H4 (cell line): ENCODE measurements around the gene COBLL1. TPM values are rescaled to one million over a fixed set of nuclear protein-coding genes. Genes with fewer than 3 reads are reported as not detected.
"Not testable (repeated sequence)": the region's sequence is repeated elsewhere in the genome, so short reads cannot be mapped to it uniquely, and the experiment has no call there.

Experiments
- DNase-seq: peaks from one replicate; pipeline ENCODE4 v3.0.0-alpha.2; 2015; ENCODE audit warnings: low spot score
- total RNA-seq: library from RNA; depleted of rRNA; stranded (reverse); fragments of >200 nt; shearing (Covaris generic); gene quantifications from 2 replicates; pipeline ENCODE4 v1.2.3, GENCODE V29; 2014

Gene COBLL1
- total RNA-seq, 1 experiment from 2014 or later: 15.8 TPM

DNA sequence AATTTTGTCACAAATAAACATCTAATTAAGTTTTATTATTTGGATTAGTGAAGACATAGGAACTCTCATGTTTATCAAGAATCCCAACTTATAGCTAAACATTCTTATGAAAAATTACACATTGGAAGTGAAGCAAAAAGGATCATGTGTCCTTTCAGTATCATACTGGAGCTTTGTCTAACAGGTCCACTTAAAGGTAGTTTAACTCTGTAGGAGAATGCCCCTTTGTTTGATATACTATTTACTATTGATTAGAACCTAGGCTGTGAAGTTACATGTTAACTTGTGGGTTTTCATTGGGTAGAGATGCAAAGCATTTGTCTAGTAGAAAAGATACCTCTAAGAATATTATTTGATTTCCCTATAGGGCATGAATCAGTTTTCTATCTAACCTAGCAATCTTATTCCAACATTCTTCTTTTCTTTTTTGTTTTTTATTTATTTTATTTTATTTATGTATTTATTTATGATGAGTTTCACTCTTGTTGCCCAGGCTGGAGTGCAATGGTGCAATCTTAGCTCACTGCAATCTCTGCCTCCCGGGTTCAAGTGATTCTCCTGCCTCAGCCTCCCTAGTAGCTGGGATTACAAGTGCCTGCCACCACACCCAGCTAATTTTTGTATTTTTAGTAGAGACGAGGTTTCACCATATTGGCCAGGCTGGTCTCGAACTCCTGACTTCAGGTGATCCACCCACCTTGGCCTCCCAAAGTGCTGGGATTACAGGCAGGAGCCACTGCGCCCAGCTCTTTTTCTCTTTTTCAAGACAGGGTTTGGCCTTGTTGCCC, 18.5 kb upstream of the COBLL1 start:
- not testable (repeated sequence) for DNase-seq

DNA sequence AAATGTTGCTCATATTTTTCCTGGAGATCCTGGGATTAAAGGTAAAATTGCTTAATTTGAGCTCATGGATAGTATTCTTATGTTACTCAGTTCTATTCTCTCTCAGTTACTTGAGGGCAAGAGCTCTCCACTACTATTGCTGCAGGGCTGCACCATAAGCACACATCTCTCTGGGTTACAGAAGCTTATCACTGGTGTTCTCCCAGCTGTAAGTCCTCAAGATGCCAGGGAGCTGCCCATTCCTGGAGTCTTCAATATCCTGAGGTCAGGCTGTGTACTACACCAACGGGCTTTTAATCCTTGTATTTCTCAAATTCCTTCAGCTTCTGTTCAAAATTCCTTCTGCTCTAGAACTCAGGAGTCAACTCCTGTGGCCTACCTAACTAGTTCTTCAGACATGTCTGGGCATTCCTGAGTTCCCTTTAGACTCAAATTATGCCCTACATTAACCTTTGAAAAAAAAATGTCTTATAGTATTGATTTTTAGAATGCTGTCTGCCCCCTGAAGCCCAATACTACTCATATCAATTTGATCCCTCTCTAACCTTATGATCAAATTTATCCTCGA, 17.7 kb upstream of the COBLL1 start:
- no peak for DNase-seq

DNA sequence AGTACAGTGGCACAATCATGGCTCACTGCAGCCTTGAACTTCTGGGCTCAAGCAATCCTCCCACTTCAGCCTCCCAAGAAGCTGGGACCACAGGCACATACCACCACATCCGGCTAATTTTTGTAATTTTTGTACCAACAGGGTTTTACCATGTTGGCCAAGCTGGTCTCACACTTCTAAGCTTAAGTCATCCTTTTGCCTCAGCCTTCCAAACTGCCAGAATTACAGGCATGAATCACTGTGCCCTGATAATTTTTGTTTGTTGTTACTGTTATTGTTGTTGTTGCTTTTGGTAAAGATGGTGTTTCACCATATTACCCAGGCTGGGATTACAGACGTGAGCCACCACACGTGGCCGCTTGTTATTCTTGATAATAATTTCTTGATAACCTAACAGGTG, 10.5 kb upstream of the COBLL1 start:
- DNase-seq: no peak

DNA sequence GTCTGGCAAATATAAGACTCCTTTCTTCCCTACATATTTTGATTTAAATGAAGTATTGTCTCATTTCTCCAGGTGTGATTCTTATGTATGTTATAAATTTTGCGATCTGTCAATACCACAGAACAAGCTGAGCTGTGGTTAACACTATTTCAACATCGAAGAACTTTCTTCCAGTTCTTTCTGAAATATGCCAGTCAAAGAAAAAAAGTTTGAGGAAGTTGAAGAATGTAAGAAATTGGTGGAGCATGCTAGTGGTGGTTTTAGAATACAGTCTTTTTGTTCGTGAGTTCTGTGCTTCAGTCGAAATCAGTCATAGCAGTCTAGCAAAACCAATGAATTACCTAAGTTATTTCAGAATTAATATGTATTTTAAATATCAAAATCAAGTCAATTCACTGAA, 8.6 kb upstream of the COBLL1 start:
- no peak for DNase-seq

DNA sequence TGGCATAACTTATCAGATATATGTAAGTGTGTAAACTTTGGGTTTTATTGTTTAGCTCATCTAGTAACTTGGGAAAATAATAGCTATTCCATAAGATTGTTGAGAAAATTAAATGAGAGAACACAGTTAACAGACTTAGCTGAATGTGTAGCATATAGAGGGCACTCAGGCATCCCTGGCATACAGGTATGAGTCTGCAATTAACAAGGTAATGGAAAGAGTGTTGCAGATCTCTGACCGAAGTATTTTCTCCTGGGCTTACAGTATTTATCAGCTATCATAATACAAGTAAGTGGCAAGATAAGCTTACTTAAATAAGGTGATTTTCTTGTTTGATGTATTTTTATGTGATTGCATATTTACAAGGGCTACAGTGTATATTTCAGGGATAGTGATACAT, 7.9 kb upstream of the COBLL1 start:
- DNase-seq: no peak

DNA sequence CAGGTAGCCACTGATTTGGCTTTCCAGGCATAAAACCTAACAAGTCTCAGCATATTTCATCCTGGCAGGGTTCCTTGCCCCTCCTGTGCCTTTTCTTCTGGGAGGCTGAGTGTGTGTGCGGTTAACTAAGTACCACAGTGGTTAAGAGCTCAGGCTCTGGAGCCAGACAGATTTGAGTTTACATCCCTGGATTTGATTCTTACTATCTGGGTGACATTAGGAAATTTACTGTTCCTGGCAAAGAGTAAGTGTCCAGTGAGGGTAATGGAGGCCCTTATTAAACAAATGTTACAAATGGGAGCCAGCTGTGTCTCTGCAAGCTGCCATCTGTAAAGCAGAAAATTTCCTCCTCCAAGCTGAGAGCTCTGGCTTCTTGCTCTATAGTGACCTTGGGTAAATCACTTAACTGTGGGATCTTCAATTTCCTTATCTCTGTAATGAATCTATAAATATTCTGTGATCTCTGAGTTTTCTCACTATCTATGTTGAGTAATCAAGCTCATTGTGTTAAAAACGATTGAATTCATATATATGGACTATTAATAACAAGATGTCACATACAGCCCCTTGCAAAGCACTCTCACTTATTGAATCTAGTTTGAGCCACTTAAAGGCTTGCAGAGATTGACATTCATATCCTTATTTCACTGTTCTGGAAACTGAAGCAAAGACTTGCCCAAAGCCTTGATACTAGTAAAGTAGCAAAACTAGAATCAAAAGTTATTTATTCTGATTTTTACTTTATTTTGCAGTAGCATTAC, 6.5 kb upstream of the COBLL1 start:
- DNase-seq: peak; percentile 77

DNA sequence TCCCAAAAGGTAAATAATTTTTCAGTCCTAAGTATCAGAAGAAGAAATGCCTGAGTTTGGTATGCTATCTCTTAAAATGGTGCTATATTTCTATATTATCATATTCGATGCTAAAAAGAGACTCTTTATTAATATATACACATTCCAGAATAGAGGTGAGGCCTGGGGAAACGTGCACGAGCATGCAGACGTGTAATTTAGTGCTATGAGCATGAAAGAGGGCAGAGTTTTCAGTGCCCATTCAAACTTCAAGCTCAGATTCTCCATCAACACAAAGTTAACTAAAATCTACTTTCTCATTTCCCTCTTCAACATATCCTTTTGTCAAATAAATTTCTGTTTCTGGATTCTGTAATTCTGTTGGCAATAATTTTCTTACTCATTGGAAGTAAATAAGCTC, 5.7 kb upstream of the COBLL1 start:
- no peak for DNase-seq

DNA sequence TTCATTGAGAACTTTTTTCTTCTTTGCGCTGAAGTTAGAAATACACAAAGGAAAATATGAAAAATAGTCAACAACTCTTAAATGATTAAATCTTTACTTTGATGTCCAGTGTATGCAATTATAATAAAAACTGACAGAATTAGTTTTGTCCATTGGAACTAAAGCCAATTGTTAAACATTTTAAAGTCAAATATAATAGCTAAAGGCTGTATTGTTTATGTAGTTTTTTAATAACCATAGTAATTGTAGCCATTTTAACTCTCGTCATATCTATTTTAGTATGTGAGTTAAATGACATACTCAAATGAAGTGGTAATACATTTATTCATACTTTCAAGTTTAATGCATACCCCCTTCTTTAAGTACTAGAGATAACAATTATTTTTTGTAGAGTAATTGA, 4.7 kb upstream of the COBLL1 start:
- no peak for DNase-seq

DNA sequence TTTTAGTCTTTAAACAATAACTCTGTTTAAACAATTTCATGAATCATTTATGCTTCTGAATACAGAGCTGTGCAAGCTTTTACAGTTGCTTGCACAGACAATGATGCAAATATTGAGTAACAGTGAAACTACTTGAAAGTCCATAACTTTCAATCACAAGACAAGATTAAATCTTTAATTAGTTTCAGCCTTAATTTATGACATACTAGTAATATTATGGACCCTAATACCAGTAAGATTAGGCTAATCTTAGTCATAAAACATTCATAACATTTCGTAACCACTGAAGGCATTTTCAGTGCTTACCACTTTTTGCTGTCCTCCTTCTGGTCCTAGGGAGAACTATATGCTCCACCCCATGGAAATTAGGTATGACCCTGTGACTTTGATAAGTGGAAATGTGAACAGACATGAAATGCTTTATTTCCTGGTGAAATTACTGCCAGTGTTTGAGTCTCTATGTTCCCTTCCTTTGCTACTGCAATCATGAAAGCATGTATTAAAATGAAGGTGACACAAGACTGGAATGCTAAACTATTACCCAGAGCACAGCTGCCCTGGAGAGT, 1.8 kb upstream of the COBLL1 start:
- no peak for DNase-seq

DNA sequence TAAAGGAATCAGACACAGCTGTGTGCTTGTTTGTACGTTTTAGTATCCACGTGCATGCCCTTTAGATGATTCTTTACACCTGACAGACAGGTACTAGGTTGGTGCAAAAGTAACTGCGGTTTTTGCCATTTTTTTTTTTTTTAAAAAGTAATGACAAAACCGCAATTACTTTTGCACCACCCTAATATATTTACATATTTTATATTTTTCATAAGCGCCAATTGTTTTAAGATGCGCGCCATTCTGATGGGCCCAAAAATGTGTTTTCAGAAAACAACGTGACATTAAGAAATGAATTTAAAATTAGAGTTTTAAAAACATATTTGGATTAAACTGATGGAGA, 972 bp upstream of the COBLL1 start:
- no peak for DNase-seq

DNA sequence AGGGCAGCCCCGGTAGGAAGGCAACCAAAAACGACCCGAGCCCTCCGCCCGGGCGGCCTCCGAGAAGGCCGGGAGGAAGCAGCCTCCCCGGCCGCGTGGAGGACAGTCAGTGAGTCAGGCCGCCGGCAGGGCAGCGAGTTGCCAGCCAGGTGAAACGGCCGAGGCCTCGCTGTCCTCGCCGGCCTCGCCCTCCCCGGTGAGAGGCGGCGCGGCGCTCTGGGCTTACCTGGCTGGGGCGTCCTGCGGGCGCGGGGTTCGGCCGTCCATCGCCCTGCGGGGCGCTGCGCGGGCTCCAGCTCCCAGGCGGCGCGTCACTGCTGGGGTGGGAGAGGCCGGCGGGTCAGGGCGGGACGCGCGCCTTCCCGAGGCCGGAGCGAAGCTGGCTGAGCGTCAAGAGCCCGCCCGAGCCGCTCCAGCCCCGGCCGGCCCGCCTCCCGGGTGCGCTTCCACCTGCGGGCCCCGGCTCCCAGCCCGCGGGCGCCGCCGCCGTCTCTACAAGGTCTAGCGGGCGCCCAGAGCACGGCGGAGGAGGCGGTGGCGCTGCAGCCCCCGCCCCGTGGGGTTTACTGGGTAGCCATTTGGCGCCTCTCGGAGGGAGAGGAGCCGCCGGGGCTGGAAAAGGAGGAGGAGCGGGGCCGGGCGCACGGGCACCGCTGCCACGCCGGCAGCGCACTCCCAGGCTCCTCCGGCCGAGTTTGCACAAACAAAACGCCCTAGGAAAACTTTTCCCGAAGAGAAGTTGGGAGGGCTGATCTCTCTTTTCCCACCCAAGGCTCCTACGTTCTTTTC, 499 bp downstream of the COBLL1 start:
- peak; percentile 55 for DNase-seq

DNA sequence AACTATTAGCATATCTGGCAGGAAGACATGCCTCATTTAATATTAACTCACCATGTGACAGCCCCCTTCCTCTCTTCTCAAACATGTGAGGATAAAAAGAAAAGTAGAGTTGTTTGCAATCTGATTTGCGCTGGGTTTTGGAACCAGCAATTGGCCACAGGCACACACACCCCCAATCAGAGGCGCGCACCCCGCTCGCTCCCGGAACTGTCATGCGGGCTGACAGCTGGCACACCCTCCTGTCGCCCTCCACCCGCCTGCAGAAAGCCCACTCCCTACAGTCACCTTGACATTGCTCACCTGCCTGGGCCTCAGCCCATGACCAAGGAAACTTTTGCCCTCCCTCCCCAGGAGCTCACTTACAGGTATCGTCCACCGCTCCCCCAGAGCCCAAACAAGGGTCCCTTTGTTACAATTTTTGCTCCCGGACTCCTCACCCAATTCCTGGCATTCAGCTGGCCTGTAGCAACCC, 1.1 kb downstream of the COBLL1 start:
- no peak for DNase-seq

DNA sequence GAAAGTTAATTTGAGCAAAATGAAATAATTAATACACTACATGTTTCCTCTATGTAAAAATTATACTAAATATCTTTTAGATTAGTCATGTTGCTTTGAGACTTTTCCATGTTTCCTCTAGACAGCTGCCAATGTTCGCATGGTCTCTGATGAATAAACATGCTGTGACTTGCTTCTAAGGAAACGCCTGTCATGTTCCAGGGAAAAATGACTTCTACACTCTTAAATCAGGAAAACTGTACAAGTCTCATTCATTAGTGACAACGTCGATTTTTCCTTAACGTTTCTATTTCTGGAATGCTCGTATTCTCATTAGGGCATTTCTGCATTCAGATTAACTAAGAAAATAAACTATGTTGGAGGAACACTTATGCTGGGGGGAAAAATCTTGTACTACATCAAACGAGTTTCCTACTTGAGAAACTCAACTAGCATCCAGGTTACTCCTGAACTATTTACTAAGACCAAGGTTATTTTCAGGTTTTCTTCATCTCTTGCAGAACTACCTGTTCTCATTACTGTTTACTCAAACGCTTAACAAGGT, 1.6 kb downstream of the COBLL1 start:
- no peak for DNase-seq

DNA sequence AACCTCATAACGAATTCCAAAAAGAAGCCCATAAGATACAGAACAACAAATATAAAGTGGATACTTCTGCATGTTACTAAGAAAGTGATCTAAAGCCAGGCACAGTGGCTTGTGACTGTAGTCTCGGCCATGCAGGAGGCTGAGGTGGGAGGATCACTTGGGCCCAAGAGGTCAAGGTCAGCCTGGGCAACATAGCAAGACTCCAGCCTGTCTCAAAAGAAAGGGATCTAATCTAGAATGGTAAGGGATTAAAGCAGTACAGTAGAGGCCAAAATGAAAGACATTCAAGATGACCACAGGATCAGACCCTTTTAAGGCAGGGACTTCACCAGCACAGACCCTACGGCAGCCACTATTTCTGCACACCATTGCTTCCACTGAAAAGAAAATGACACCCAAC, 3.8 kb downstream of the COBLL1 start:
- no peak for DNase-seq

DNA sequence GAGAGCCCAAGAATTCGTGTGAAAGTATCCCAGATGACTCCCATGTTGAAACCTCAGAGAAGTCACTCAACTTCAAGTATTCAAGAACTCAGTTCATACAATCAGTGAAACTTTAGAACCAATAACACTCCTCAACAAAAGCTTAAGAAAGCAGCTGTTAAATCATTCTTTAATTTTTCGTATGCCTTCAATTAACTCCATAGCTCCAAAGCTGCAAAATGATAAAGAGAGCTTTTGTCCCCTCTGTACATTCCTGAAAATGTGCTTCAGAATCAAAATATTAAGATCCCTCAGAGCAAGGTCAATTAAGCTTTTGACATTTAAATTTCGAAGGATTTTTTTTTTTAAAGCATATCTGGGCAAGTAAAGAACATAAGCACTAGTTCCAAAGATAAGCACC, 4.7 kb downstream of the COBLL1 start:
- DNase-seq: no peak

DNA sequence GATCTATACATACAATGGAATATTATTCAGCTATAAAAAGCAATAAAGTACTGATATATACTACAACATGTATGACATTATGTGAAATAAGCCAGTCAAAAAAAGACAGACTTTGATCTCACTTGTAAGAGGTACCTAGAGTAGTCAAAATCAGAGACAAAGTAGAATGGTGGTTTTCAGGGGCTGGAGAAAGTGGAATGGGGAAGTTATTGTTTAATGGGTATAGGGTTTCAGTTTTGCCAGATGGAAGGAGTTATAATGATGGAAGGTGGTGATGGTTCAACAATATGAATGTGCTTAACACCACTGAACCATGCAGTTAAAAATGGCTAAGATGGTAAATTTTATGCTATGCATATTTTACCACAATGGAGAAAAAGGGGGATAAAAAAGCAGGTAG, 6.3 kb downstream of the COBLL1 start:
- no peak for DNase-seq

DNA sequence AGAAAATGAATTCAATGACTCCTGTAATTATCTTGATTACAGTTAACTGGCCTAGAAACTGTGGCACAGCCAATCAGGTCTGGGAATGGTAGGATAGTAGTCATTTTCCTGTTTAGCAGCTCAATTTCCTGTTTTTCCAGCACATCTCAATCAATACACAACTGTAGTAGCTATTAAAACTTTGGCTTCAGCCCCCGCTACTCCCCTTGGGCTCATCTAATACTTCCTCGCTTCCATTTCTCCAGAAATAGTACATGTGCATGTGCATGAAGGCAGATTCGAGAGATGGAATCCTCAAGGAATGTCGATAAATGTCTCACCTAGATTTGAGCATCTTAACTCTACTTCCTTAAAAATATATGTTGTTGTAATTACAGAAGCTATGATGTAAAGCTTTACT, 9.7 kb downstream of the COBLL1 start:
- no peak for DNase-seq

DNA sequence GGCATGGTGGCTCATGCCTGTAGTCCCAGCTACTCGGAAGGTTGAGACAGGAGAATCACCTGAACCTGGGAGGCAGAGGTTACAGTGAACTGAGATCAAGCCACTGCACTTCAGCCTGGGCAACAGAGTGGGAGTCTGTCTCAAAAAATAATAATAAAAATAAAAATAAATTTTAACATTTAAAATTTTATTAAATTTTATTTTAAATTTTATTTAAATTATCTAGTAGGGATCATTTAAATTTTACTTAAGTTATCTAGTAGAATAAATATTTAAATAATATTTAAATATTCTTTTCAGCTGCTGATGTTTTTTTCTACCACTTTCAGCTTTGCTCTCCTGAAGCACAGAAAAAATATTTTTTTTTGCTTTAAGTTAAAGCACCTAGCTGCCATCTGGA, 10.4 kb downstream of the COBLL1 start:
- no peak for DNase-seq

DNA sequence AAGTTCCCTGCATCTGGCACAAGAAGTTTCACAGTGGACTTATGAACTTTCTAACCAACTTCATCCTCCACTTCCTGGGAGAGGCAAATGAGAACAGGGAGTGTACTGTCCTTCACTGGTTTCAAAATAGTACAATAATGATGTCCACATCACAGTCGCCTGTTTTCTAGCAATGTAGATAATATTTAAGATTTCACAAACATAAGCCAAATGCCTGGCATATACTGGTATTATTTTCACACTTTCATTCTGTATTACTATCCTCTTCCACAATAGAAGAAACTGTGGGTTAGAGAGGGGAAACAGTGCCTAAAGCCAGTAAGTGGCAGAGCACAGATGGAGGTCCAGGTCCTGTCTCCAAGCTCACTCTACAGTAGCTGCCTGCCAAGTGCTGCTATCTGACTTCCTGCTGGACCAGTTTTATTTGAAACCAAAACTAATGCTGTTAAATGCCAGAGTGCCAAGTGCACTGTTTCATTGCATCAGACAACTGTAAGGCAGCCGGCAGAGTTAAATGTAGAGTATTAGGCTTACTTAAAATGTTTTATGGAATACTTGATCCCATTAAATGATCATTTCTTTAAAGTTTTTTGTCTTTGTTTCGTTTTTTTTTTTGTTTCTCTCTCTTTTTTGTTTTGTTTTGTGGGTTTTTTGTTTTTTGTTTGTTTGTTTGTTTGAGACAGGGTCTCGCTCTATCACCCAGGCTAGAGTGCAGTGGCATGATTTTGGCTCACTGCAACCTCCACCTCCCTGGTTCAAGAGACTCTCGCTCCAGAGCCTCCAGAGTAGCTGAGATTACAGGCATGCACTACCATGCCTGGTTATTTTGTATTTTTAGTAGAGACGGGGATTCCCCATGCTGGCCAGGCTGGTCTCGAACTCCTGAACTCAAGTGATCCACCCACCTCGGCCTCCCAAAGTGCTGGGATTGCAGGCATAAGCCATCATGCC, 15.1 kb downstream of the COBLL1 start:
- peak; percentile 82 for DNase-seq

DNA sequence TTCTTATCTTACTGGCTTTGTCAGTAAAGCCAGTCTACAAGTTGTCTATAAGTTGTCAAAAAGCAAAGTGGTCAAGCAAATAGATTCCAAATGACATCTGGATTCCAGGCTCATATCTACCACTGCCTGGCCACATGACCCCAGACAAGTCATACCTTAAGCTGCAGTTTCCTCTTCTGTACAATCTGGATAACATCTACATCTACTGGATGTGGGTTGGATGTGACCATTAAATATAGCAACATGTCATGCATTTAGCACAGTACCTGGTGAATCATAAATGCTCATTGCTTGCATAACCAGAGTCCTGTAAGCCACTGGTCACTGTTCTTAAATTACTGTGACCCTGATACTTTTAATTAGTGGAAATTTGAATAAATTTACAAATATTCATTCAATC, 16.8 kb downstream of the COBLL1 start:
- no peak for DNase-seq
